Calu3 (cell line): ENCODE measurements around the gene POC1A. TPM values are rescaled to one million over a fixed set of nuclear protein-coding genes. Genes with fewer than 3 reads are reported as not detected.

ENCODE experiments used
- BruUV-seq: library from RNA; stranded (reverse); fragments of 400-500 nt; replicated peaks from 2 replicates; lab custom pipeline; 2021; lab: Mats Ljungman, UMichigan
- CTCF ChIA-PET: fragments of 300-600 bp; sonication (Branson Sonifier 250); formaldehyde crosslinking; loops from one replicate; lab custom pipeline; 2022; ENCODE audit warnings: antibody characterized with exemption; lab: Charles Lee
- DNase-seq: peaks from one replicate; pipeline ENCODE4 v3.0.0; 2022
- H3K27ac Mint-ChIP-seq: one replicate; pipeline ENCODE4 v1.8.0; 2022; ENCODE audit warnings: mixed read lengths; ENCODE audit not compliant: unreplicated experiment
- H3K27me3 Mint-ChIP-seq: one replicate; pipeline ENCODE4 v1.8.0; 2022; ENCODE audit warnings: mixed read lengths; ENCODE audit not compliant: unreplicated experiment
- H3K36me3 Mint-ChIP-seq: one replicate; pipeline ENCODE4 v1.8.0; 2022; ENCODE audit warnings: mild to moderate bottlenecking, moderate library complexity, mixed read lengths; ENCODE audit not compliant: insufficient read depth, unreplicated experiment
- H3K4me1 Mint-ChIP-seq: one replicate; pipeline ENCODE4 v1.8.0; 2022; ENCODE audit warnings: mild to moderate bottlenecking, low read depth, mixed read lengths; ENCODE audit not compliant: unreplicated experiment
- H3K4me3 Mint-ChIP-seq: one replicate; pipeline ENCODE4 v1.8.0; 2022; ENCODE audit warnings: mild to moderate bottlenecking, low read depth, moderate library complexity, mixed read lengths; ENCODE audit not compliant: unreplicated experiment
- H3K9me3 Mint-ChIP-seq: one replicate; pipeline ENCODE4 v1.8.0; 2022; ENCODE audit warnings: low read depth, mixed read lengths; ENCODE audit not compliant: unreplicated experiment
- intact Hi-C: fragments of 100-400 bp; cut with micrococcal nuclease; formaldehyde crosslinking; loops from one replicate; pipeline ENCODE4 v1.10.0; 2022; ENCODE audit not compliant: unreplicated experiment
- total RNA-seq: library from RNA; stranded (reverse); gene quantifications from 2 replicates; pipeline ENCODE4 v1.2.3, GENCODE V29; 2022
- TF ChIP-seq, protein P1 (sequence below): fragments of 200-600 bp; IDR thresholded peaks from one replicate; pipeline ENCODE4 v1.8.0; 2022; ENCODE audit warnings: antibody characterized with exemption; ENCODE audit not compliant: unreplicated experiment

The POC1A gene
- total RNA-seq, 1 experiment from 2014 or later: 26.9 TPM

DNA sequence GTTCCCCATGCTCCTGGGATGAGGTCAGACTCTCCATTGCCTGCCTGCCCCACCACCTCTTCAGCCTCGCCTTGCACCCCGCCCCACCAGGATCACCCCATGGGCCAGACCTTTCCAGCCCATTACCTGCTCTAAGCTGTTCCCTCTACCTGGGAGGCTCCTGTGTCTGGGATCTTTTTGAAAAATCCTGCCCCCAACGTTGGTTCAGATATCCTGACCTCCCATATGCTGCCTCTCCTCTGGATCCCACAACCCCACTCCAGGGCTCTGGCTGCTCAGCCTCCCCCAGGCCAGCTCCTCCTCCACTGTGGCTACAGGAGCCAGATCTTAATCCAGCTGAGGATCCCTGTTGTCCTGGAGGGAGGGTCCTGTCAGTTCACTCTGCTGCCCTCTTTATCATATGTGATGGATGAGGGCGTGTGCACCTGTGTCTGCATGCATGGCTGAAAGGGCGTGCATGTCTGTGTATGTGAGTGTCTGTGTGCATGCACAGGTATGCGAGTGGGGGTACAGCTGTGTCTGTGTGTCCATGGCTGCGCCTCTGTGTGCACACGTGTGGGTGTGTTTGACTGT lies 22.0 kb upstream of the POC1A start:
- BruUV-seq: no TSS peak

DNA sequence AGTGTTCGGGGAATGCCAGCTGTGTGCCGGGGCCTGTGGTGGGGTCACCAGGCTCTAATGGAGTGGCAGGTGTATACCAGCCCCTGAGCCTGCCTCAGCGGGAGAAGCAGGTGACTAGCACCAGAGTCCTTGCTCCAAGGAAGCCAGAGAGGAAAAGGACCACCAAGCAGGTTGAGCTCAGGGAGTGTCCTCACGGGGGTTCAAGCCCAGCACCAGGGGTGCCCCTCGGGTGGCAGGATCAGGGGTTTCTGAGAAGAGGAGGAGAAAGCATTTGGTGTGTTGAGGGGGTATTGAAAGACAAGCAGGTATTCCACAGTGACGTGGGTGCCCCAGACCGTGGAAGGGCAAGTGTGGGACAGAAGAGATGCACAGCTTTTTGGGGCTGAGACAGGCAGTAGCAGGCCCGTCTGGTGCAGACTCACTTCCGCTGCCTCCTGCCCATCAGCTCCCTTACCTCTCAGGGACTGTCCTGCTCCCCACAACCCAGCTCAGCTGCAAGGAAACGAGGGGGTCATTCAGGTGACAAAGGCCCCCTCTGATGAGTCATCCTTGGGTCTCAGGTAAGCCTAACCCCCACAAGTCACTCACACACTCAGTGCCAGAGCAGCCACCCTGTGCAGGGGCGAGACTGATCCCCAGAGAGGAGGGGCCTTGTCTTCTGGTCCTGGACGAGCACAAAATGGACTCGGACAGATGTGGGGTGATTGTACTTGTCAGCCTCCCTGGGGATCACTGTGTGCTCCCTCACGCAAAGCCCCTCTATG lies 21.4 kb upstream of the POC1A start:
- BruUV-seq: no TSS peak
- Mint-ChIP-seq H3K9me3 (no peaks in the 10 kb centered on the region), H3K36me3 (no peaks in the 10 kb centered on the region), H3K27ac (no peak overlapping the region), H3K27me3 (no peaks in the 10 kb centered on the region), H3K4me3 (no peak overlapping the region), H3K4me1 (peaks cover 33% of the 10 kb centered on the region)
- TF ChIP-seq, protein P1, sequence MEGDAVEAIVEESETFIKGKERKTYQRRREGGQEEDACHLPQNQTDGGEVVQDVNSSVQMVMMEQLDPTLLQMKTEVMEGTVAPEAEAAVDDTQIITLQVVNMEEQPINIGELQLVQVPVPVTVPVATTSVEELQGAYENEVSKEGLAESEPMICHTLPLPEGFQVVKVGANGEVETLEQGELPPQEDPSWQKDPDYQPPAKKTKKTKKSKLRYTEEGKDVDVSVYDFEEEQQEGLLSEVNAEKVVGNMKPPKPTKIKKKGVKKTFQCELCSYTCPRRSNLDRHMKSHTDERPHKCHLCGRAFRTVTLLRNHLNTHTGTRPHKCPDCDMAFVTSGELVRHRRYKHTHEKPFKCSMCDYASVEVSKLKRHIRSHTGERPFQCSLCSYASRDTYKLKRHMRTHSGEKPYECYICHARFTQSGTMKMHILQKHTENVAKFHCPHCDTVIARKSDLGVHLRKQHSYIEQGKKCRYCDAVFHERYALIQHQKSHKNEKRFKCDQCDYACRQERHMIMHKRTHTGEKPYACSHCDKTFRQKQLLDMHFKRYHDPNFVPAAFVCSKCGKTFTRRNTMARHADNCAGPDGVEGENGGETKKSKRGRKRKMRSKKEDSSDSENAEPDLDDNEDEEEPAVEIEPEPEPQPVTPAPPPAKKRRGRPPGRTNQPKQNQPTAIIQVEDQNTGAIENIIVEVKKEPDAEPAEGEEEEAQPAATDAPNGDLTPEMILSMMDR: no peak
- no peak for DNase-seq
- CTCF ChIA-PET: interaction anchor here (0.7 kb wide), 1 partner anchor 464 kb away, joined by 3 read pairs; no protein-coding TSS in a partner anchor
- intact Hi-C loops: loop anchor here (2.0 kb wide), 1 partner anchor 21 kb away; no protein-coding TSS in a partner anchor

More for the DNA sequence above, 22.0 kb upstream of the POC1A start:
- Mint-ChIP-seq H3K27ac (no peak overlapping the region), H3K4me3 (no peak overlapping the region), H3K9me3 (no peaks in the 10 kb centered on the region), H3K4me1 (peaks cover 27% of the 10 kb centered on the region), H3K27me3 (no peaks in the 10 kb centered on the region), H3K36me3 (no peaks in the 10 kb centered on the region)
- no peak for DNase-seq
- TF ChIP-seq, protein P1: no peak
- intact Hi-C loops: loop anchor here (2.0 kb wide), 1 partner anchor 21 kb away; no protein-coding TSS in a partner anchor
- CTCF ChIA-PET: interaction anchor here (0.7 to 1.0 kb wide), 2 partner anchors 22 to 463 kb away, joined by 3 read pairs; partner anchors contain the start of gene POC1A

DNA sequence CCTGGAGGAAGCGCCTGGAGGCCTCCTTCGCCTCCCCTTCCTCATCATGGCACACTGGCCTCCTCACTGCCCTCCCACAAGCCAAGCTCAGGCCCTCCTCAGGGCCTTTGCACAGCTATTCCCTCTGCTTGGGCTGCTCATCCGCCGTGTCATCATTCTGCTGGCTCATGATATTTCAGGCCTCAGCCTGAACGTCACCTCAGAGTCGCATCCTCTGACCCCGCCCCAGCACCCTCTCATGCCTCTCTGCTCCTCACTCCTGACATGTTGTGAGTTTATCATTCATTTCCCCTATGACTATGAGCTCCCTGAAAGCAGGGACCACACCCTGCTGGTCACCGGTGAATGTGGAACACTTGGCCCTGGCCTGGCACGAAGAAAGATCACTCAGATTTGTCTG lies 20.7 kb upstream of the POC1A start:
- TF ChIP-seq, protein P1: no peak
- H3K4me3 Mint-ChIP-seq: no peak overlapping the region
- H3K27ac Mint-ChIP-seq: no peak overlapping the region
- peaks cover 33% of the 10 kb centered on the region for H3K4me1 Mint-ChIP-seq
- H3K9me3 Mint-ChIP-seq: no peaks in the 10 kb centered on the region
- no peak for DNase-seq
- intact Hi-C loops: no loop called here
- H3K36me3 Mint-ChIP-seq: no peaks in the 10 kb centered on the region
- H3K27me3 Mint-ChIP-seq: no peaks in the 10 kb centered on the region
- BruUV-seq: no TSS peak
- CTCF ChIA-PET: interaction anchor here (0.6 to 0.9 kb wide), 2 partner anchors 15 to 20 kb away, joined by 3 read pairs; partner anchors contain the start of gene POC1A

DNA sequence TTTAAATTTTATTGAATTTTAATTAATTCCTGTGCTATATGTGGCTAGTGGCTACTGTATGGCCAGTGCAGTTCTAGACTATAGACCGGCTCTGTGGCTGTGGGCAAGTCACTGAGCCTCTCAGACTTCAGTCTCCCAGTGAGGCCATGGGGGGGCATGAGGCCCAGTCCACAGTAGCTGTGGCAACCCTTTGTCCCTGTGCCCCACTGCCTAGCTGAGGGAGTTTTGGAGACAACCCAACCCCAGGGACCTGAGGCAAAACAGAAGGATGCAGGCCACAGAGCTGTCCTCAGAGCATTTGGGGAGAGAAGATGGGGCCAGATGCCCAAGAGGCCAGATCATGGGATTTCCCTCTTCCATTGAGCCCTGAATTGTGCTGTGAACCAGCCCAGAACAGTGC lies 18.9 kb upstream of the POC1A start:
- peaks cover 33% of the 10 kb centered on the region for H3K4me1 Mint-ChIP-seq
- no peaks in the 10 kb centered on the region for H3K9me3 Mint-ChIP-seq
- no peaks in the 10 kb centered on the region for H3K36me3 Mint-ChIP-seq
- TF ChIP-seq, protein P1: no peak
- no TSS peak for BruUV-seq
- H3K4me3 Mint-ChIP-seq: no peak overlapping the region
- H3K27me3 Mint-ChIP-seq: no peaks in the 10 kb centered on the region
- intact Hi-C loops: no loop called here
- no peak for DNase-seq
- no peak overlapping the region for H3K27ac Mint-ChIP-seq
- CTCF ChIA-PET: interaction anchor here (0.6 kb wide), 1 partner anchor 23 kb away, joined by 3 read pairs; no protein-coding TSS in a partner anchor
